HG03025 (cell line): ENCODE measurements around the gene R3HCC1L.

Experiments used
- ATAC-seq: cut with Tn5 transposase; IDR thresholded peaks from one replicate; pipeline ENCODE4 v1.9.1; 2021; ENCODE audit warnings: mild to moderate bottlenecking, moderate library complexity; ENCODE audit not compliant: unreplicated experiment, low FRiP score

R3HCC1L gene

DNA sequence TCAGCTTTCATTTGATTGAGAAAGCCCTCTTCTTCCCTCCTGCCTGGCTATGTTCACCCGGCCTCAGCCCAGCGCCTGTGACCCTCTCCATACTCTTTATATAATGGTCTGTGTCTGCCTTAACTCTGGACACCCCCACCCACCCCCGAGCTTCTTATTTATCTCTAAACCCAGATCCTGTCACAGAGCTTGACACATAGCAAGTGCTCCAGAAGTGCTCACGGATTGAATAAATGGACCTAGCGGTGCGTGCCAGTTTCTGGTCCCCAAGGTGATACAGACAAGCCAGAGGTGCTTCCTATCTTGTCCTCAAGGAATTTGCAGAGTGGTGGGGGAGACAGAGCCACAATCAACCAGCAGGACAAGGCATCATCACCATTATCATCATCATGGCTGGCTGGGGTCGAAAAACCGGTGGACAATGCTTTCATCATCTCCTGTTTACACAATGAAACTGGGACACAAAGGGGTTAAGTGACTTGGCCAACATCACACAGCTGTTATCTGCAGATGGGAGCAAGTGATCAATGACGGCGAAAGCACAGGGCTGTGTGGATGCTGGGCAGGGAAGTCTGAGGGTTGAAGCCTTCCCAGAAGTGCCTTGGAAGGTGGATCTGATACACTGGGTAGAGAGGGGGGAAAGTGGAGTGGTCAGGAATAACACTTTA is 135.8 kb downstream of the R3HCC1L start:
- no peak for ATAC-seq

DNA sequence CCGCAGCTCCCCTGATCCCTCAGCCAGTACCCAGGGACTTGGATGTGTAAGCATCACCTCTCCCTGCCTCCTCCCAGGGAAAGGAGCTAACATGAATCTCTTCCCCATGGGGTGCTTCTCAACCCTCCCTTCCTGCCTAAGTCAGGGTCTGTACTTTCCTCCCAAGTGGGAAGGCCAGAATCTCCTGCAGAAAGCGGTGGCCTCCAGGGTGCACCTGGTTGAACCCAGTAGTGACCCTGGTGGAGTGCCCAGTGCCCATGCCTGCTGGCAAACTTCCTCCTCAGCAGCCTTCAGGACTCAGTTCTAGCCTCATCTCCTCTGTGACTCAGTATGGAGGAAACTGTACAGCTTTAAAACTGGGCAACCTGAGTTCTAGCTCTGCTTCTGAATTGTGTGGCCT is 136.3 kb downstream of the R3HCC1L start:
- ATAC-seq, result no peak

DNA sequence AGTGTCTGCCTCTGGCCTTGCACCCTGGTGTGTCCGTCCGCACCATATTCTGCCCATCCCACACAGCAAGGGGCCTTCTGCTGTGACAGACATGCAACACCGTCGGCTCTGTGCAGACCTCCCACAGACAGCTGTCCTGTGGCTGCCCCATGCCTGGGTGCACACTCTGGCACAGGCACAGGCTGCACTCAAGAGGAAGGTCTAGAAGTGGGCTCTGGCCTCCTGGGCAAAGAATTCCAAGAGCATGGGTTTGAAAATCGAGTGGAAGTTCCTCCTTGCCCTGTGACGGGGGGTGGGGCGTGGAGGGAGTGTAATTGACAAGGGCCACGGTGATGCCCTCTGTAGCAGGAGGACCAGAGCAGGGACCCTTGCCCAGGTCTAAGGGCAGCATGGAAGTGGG is 137.8 kb downstream of the R3HCC1L start:
- ATAC-seq, result no peak

DNA sequence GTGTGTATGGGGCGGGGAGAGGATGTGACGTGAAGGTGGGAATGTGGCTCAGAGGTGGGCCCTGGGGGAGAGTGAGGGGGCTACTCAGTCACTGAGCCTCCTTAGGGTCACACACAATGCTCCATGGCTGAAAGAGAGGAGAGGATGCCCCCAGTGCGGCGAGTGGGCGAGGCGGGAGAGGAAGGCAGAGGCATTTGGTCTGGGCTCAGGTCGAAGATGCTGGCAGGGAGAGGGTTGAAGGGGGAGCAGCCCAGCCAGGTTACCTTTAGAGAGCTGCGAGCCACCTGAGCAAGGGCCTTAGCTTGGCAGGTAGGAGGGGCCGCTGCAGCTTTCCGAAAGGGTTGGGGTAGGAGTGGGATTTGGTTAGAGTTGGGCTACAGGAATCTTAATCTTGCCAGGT is 138.2 kb downstream of the R3HCC1L start:
- no peak for ATAC-seq

DNA sequence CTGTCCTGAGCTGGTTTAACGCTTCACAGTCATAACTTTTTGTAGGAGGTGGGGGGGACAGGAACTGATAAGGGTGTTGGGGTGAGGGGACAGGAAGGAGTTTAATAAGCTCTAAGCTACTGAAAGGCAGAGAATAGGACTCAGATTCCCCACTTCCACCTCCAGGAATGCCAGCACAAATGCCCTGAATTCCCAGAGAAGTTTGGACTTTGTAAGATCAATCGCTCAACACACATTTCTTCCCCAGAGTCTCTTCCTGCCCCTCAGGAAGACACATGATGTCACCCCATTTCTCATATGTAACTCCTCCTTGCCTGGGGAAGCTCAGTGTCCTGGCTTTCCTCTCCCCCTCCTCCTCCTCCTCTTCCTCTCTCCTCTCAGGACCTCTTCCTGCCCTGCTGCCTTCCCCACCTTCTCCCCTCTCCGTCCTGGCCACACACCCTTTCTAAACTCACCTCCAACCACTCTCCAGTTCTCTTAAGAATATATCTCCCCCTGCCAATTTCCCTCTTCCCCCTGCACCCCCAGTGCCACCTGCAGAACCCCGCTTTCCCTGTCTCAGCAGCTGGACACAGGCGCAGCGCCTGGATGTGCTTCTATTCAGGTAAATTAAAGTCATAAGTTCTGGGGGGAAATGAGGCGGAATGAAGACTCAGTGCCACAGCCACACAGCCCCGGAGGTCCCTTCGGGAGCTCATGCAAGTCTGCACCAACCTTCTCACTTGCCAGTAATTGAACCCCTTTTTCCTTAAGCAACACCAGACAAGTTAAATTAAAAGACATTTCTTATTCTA is 138.8 kb downstream of the R3HCC1L start:
- no peak for ATAC-seq

DNA sequence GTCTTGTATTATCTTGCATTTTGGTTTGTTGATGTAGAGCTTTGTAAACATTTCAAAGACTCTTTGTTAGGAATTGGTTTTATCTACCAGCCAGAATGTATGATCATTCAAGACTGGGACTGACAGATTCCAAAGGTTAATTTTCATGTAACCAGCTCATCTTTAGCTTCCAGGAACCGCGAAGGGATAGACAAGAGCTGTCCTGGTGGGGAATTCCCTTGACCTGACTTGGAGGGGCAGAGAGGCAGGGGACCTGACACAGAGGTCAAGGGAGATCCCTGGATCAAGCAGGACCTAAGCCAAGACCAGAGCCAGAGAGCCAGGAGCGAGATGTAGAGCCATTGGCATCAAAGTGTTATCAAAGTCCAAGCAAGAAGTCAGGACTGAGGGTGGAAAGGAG is 140.1 kb downstream of the R3HCC1L start:
- no peak for ATAC-seq

DNA sequence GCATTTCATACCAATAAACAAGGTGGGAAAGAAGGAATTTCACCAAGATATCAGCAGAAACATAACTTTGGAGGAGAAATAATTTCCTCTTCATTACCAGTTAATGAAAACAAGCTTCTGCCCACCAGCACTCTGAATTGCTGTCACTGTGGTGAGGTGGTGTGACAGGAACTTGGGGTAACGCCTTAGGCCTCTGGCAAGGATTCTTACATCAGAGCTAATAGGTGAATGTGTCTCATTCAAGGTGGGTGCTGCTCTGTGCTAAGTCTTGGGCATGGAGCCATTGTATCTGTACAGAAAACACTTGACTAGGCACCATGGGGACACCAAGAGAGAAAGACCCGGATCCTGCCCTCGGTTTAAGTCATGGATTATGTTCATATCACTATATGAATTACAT is 141.9 kb downstream of the R3HCC1L start:
- ATAC-seq, result no peak

DNA sequence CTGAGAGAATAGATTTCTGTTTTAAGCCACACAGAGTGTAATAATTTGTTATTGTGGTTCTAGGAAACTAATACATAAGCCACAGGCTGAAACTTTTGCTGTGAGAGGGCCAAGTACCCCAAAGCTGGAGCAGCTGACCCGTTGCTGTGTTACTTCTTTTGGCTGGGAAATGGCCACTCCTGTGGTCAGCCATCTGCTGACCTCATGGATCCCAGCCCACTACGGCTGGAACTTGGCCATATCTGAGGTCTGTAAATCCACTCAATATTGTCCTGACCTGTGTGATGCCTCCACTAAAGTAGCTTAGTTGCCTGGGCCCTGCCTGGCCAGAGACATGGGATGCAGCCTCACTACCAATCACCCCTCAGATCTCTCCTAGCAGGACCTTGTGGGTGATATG is 151.0 kb downstream of the R3HCC1L start:
- no peak for ATAC-seq

DNA sequence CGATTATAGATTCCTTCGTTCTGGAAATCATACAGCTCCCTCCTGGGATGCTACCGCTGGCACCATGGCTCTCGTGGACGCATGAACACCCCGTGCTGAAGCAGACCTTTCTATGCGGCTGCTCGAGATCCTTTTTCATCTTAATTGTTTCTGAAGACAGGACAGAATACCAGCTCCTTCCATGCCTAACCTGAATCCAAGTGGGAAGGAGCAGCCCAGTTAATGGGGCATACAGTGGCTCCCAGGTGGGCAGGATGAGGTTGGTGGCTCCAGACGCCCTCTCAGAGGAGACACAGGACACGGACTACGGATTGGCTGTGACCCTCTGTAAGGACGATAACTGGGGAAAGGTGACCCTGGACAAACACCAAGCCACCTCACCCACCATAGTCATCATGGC is 152.0 kb downstream of the R3HCC1L start:
- ATAC-seq, result no peak

DNA sequence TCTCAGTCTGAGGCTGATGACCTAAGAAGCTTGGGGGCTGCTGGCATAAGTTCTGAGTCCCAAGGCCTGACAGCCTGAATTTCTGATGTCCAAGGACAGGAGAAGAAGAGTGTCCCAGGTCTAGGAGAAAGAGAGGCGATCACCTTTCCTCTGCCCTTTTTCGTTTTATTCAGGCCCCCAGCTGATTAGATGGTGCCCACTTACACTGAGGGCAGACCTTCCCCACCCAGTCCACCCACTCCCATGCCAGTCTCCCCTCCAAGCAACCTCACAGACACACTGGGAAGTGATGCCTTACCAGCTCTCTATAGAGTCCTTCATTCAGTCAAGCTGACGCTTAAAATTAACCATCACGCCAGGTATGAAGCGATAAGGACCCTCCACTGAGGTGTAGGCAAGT is 152.9 kb downstream of the R3HCC1L start:
- no peak for ATAC-seq

DNA sequence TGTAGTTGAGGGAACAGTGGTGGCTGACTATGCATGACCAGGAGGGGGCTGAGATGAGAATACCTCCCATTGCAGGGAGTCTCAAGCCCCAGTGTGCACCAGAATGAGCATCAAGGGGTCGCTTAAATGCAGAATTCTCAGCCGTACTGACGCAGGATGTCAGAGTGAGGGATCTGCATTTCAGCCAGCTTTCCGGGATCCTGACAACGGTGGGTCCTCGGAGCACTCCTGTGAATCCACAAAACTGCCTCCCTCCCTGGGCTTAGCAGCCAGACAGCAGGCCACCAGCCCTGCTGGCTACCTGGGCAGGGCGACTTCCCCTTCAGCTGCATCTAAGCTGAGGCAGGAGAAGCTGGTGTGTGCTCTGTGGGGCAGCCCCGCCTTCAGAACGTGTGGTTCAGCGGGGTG is 155.3 kb downstream of the R3HCC1L start:
- ATAC-seq, result no peak

DNA sequence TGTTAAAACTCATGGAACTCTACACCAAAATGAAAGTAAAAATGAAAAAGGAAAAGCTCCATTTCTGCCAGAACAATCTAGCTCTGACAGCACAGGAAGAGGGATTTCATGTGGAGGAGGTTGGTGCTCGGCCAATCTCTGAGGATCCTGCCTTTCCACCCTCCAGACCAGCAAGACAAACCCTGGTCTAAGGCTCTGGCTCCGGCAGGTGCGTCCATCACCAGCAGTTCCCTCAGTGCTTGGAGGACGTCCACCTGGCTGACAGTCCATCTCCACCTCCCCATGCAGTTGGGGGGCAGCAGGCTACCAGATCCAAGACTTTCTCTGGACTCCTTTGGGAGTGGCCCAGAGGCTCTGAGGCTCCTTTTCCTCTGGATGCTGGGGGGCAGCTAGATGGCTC is 158.5 kb downstream of the R3HCC1L start:
- ATAC-seq, result no peak

DNA sequence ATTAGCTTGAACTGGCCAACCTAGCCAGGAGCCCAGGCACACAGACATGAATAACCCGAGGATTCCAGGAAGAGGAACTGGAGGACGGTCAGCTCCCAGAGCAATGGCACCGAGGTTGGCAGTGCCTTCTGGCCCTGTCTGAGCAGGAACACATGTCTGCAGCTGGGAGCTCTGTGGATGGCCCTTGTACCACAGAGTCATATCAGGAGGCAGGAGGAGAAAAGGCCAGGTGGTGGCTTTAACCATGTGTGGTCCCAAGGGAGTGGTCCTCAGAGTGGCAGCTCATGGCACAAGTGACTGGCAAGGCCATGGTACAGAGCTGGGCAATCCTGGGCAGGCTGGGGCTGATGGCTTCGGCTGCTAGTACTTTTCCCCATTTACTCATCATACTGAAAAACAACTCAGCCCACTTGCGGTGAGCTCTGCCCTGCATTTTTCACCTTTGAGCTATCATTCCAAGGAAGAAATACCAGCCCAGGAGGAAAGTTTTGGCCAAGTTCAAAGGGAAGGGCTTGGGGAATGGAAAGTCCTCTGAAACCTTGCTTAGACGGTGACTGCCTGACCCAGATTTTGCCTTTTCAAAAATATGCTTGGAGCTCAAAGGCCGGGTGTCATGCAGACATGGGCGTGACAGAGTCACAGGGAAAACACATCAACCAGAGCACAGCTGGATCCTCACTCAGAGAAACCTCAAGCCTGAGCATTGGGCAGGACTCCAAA is 159.3 kb downstream of the R3HCC1L start:
- ATAC-seq, result no peak

DNA sequence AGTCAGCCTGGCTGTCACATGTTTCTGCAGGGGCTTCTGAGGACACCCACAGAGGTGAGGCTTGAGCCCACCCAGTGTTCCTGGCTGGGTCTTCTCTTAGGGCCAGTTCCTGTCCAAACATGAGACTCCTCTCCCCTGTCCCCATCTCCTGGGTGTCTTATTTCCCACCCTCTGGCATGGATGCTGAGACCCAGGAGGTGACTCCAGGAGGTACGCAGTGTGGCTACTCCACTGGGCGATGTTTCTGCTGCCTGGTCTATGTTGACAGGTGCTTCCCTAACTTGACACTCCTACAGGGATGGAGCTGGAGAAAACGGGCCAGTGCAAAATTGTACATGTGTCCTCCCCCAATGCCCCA is 159.8 kb downstream of the R3HCC1L start:
- ATAC-seq, result no peak
